Subcutaneous abdominal adipose tissue (tissue), 5 donors: Measurements from ENCODE around the gene MIOX.
A peak's percentile ranks its signal among the peaks of the same experiment; 100 is the strongest.

Experiments used
- H3K27ac ChIP-seq: one replicate; pipeline ENCODE4 v1.7.0; 2013; ENCODE audit warnings: low read depth, mild to moderate bottlenecking, inconsistent platforms, low read length, moderate library complexity
- H3K27me3 ChIP-seq, 5 donors: one replicate each; pipeline ENCODE4 v1.7.0; 2013; ENCODE audit warnings: low read length in 5 of 5, inconsistent platforms in 1 of 5; ENCODE audit not compliant: control insufficient read depth in 5 of 5, insufficient read depth in 4 of 5
- H3K36me3 ChIP-seq, 5 donors: one replicate each; pipeline ENCODE4 v1.7.0; 2013; ENCODE audit warnings: low read length in 5 of 5; ENCODE audit not compliant: control insufficient read depth in 5 of 5, insufficient read depth in 5 of 5
- H3K4me1 ChIP-seq, 5 donors: one replicate each; pipeline ENCODE4 v1.7.0; 2013; ENCODE audit warnings: low read length in 5 of 5, mild to moderate bottlenecking in 3 of 5, moderate library complexity in 1 of 5; ENCODE audit not compliant: control insufficient read depth in 5 of 5, insufficient read depth in 5 of 5
- H3K4me3 ChIP-seq, 5 donors: one replicate each; pipeline ENCODE4 v1.7.0; 2013; ENCODE audit warnings: low read length in 5 of 5, low read depth in 1 of 5
- H3K9ac ChIP-seq, 5 donors: one replicate each; pipeline ENCODE4 v1.7.0; 2013; ENCODE audit warnings: low read length in 5 of 5, mild to moderate bottlenecking in 4 of 5, moderate library complexity in 3 of 5
- H3K9me3 ChIP-seq, 5 donors: one replicate each; pipeline ENCODE4 v1.7.0; 2013; ENCODE audit warnings: low read length in 5 of 5; ENCODE audit not compliant: control insufficient read depth in 5 of 5
- donor health status: healthy.
- donor health status: healthy.
- donor health status: healthy.
- donor health status: healthy.
- donor health status: healthy.

Gene MIOX

GRCh38 chr22:50527921-50528681 is 41.4 kb downstream of the MIOX start:
- Histone ChIP-seq H3K27me3 (no peaks in the 10 kb centered on the region), H3K4me1 (peaks cover 10 to 84% (median 57%) of the 10 kb centered on the region in 5 donors)

GRCh38 chr22:50528682-50529415 is 42.2 kb downstream of the MIOX start:
- no peaks in the 10 kb centered on the region for H3K9me3 ChIP-seq
- peak overlapping the region in 4 of 5 donors; percentile 71 to 85 (median 74) for H3K4me3 ChIP-seq
- peak overlapping the region; percentile 95 for H3K27ac ChIP-seq
- H3K27me3 ChIP-seq: no peaks in the 10 kb centered on the region
- peak overlapping the region; percentile 38 to 93 (median 87) for H3K9ac ChIP-seq
- peaks cover 0 to 4% (median 1%) of the 10 kb centered on the region in 5 donors for H3K36me3 ChIP-seq
- H3K4me1 ChIP-seq: peaks cover 10 to 86% (median 57%) of the 10 kb centered on the region in 5 donors

More at GRCh38 chr22:50527921-50528681, 41.4 kb downstream of the MIOX start:
- Histone ChIP-seq H3K27ac (peak overlapping the region; percentile 95), H3K4me3 (peak overlapping the region in 4 of 5 donors; percentile 71 to 85 (median 74)), H3K9me3 (no peaks in the 10 kb centered on the region), H3K36me3 (peaks cover 0 to 12% (median 8%) of the 10 kb centered on the region in 5 donors), H3K9ac (peak overlapping the region in 2 of 5 donors; percentile 6 to 93)

GRCh38 chr22:50529416-50529896 is 42.8 kb downstream of the MIOX start:
- H3K27me3 ChIP-seq: no peaks in the 10 kb centered on the region
- peaks cover 10 to 86% (median 52%) of the 10 kb centered on the region in 5 donors for H3K4me1 ChIP-seq
- H3K27ac ChIP-seq: peak overlapping the region; percentile 95
- H3K9ac ChIP-seq: peak overlapping the region; percentile 38 to 93 (median 87)
- H3K4me3 ChIP-seq: peak overlapping the region in 4 of 5 donors; percentile 71 to 85 (median 74)
- no peaks in the 10 kb centered on the region for H3K9me3 ChIP-seq
- H3K36me3 ChIP-seq: no peaks in the 10 kb centered on the region

GRCh38 chr22:50529897-50530579 is 43.4 kb downstream of the MIOX start, which contains the start of gene TYMP:
TYMP (minus strand) TSS chr22:50530012; CDS start chr22:50529709, 303 bp downstream.
- Histone ChIP-seq H3K27ac (peak within 1 kb of the TSS; percentile 95), H3K27me3 (no peaks in the 10 kb centered on the region), H3K4me3 (peak within 1 kb of the TSS in 4 of 5 donors; percentile 71 to 85 (median 74)), H3K9me3 (no peaks in the 10 kb centered on the region), H3K4me1 (peaks cover 7 to 80% (median 46%) of the 10 kb centered on the region in 5 donors), H3K9ac (peak within 1 kb of the TSS; percentile 38 to 96 (median 92)), H3K36me3 (no peaks in the 10 kb centered on the region)

GRCh38 chr22:50530580-50530876 is 43.9 kb downstream of the MIOX start:
- Histone ChIP-seq H3K4me3 (peak overlapping the region in 4 of 5 donors; percentile 71 to 85 (median 74)), H3K27ac (peak overlapping the region; percentile 95), H3K36me3 (no peaks in the 10 kb centered on the region), H3K9me3 (no peaks in the 10 kb centered on the region), H3K4me1 (peaks cover 7 to 76% (median 44%) of the 10 kb centered on the region in 5 donors), H3K9ac (peak overlapping the region in 4 of 5 donors; percentile 81 to 96 (median 92)), H3K27me3 (no peaks in the 10 kb centered on the region)

GRCh38 chr22:50530877-50531545 is 44.4 kb downstream of the MIOX start:
- Histone ChIP-seq H3K36me3 (no peaks in the 10 kb centered on the region), H3K27me3 (no peaks in the 10 kb centered on the region), H3K9me3 (no peaks in the 10 kb centered on the region), H3K9ac (peak overlapping the region; percentile 44 to 96 (median 92)), H3K27ac (peak overlapping the region; percentile 95), H3K4me3 (peak overlapping the region; percentile 35 to 85 (median 73)), H3K4me1 (peaks cover 7 to 75% (median 44%) of the 10 kb centered on the region in 5 donors)

- no peaks in the 10 kb centered on the region for H3K9me3 ChIP-seq
- peaks cover 7 to 69% (median 43%) of the 10 kb centered on the region in 5 donors for H3K4me1 ChIP-seq
- H3K9ac ChIP-seq: peak overlapping the region in 4 of 5 donors; percentile 81 to 96 (median 92)
Measured at GRCh38 chr22:50531546-50531961, 44.9 kb downstream of the MIOX start.

GRCh38 chr22:50531962-50532674 is 45.5 kb downstream of the MIOX start:
- Histone ChIP-seq H3K9me3 (no peaks in the 10 kb centered on the region), H3K36me3 (no peaks in the 10 kb centered on the region), H3K4me1 (peaks cover 4 to 64% (median 37%) of the 10 kb centered on the region in 5 donors), H3K4me3 (peak overlapping the region in 4 of 5 donors; percentile 71 to 85 (median 74)), H3K27me3 (no peaks in the 10 kb centered on the region), H3K9ac (peak overlapping the region in 4 of 5 donors; percentile 81 to 96 (median 92)), H3K27ac (peak overlapping the region; percentile 95)

More at GRCh38 chr22:50531546-50531961, 44.9 kb downstream of the MIOX start:
- Histone ChIP-seq H3K27ac (peak overlapping the region; percentile 95), H3K4me3 (peak overlapping the region in 4 of 5 donors; percentile 71 to 85 (median 74)), H3K27me3 (no peaks in the 10 kb centered on the region), H3K36me3 (no peaks in the 10 kb centered on the region)
